ENCODE measurements around the gene DAND5. TPM values are rescaled to one million over a fixed set of nuclear protein-coding genes. Genes with fewer than 3 reads are reported as not detected.

DAND5 gene
- total and polyA plus RNA-seq, 2 of the 13 experiments (the other 11 are each of a cell fraction or from before 2014, with no cell fraction given): 0.04 TPM; not detected in 1

DNA sequence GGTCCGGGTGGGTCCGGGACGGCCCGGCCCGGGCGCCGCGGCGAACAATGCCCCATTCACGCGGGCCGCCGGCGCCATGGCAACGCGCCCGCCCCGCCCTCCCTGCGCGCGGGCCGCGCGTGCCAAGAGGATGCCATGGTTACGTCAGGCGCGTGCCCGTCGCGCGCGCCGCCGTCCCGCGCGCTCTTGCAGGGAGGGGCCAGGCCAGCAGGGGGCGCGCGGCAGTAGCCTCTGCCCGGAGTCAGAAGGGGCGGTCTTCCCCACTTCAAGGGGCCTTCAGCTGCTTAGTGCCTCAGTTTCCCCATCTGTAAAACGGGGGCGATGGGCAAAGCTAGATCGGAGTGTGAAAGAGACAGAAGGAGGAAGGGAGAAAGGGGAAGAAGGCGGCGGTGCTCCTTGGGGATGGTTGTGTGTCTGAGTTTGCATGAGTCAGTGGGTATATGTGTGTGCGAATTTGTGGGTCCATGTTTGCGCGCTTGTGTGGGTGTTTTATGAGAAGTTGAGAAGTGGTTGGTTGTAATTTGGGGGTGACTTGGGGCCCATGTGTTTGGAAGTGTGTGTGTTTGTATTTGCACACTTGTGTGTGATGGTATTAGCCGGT is 14.3 kb downstream of the DAND5 start:
- ChIA-PET POLR2A (interaction anchor here (2.2 to 3.6 kb wide), 2 partner anchors 48 to 77 kb away, joined by 7 to 36 read pairs; no protein-coding TSS in a partner anchor), CTCF (ENCODE audit: low intra/inter-chr PET ratio, low total read pairs) (interaction anchor here (2.4 to 3.8 kb wide), 2 partner anchors 78 to 110 kb away, joined by 11 to 29 read pairs; no protein-coding TSS in a partner anchor)
- FAIRE-seq (no peak), ATAC-seq (peak; percentile 8; the same call in 1 of the 3 replicates), DNase-seq (ENCODE audit: low spot score) (peak; percentile 53)
- Histone ChIP-seq H3K4me2 (ENCODE audit: low read depth, low read length) (peak overlapping the region; percentile 67), H3K9ac (ENCODE audit: insufficient read depth, low read depth, low read length) (no peak overlapping the region), H4K20me1 (ENCODE audit: insufficient read depth, low read length) (no peaks in the 10 kb centered on the region), H3K9me3 (ENCODE audit: low read length) (no peaks in the 10 kb centered on the region), H2AFZ (ENCODE audit: low read length) (no peak overlapping the region), H3K4me3 (replicated peaks in 1 of 3; ENCODE audit: insufficient read depth in 1 of 3, low read depth in 2 of 3, low read length in 3 of 3) (peak overlapping the region in 2 of 3 experiments; percentile 38 to 47; a peak in 1 of 6 replicates), H3K79me2 (ENCODE audit: insufficient read depth, low read length) (no peaks in the 10 kb centered on the region), H3K27ac (ENCODE audit: extremely low read length, insufficient read depth, low read length) (no peak overlapping the region), H3K36me3 (replicated peaks in 1 of 2; ENCODE audit: control insufficient read depth in 1 of 2, insufficient read depth in 2 of 2, low read length in 2 of 2) (no peaks in the 10 kb centered on the region), H3K4me1 (ENCODE audit: insufficient read depth, low read length) (peaks cover 60% of the 10 kb centered on the region), H3K27me3 (ENCODE audit: control insufficient read depth in 1 of 2, insufficient read depth in 2 of 2, low read length in 2 of 2) (peaks cover 0 to 5% of the 10 kb centered on the region in 2 experiments; a peak in 1 of 5 replicates)
- in situ Hi-C loops (cut with HindIII; ENCODE audit: extremely low pct_ligation_motif_present, low pct_unique_long_range_greater_than_20kb): no loop called here
- WGBS (ENCODE audit: low lambda C conversion rate): 7% methylated on average over 51 of the region's 51 CpGs
- BruUV-seq (replicated peaks): no TSS peak
- intact Hi-C loops (cut with micrococcal nuclease; ENCODE audit: unreplicated experiment): loop anchor here (2.0 kb wide), 1 partner anchor 49 kb away; no protein-coding TSS in a partner anchor
- TF ChIP-seq BRD4 (CRISPR knock-in tag; IDR thresholded peaks at IDR 0.05) (0 out of 2 replicates have a peak, but pooled peaks have one; percentile 17), ADNP (CRISPR knock-in tag; IDR thresholded peaks at IDR 0.05) (no peak), SKI (IDR thresholded peaks at IDR 0.05; ENCODE audit: partially characterized antibody) (peak; percentile 58), ZSCAN21 (CRISPR knock-in tag; IDR thresholded peaks at IDR 0.05; ENCODE audit: borderline replicate concordance) (peak; percentile 82), ZNF614 (CRISPR knock-in tag; IDR thresholded peaks at IDR 0.05; ENCODE audit: borderline replicate concordance) (peak; percentile 41; the same call in 1 of the 2 replicates), ZKSCAN8 (CRISPR knock-in tag; IDR thresholded peaks at IDR 0.05; ENCODE audit: borderline replicate concordance) (0 out of 2 replicates have a peak, but pooled peaks have one; percentile 48), ZNF646 (CRISPR knock-in tag; IDR thresholded peaks at IDR 0.05) (peak; percentile 91), ZFP91 (CRISPR knock-in tag; IDR thresholded peaks at IDR 0.05; ENCODE audit: borderline replicate concordance) (0 out of 2 replicates have a peak, but pooled peaks have one; percentile 34), HOXA3 (CRISPR knock-in tag; IDR thresholded peaks at IDR 0.05) (peak; percentile 70; the same call in 1 of the 2 replicates), RXRB (CRISPR knock-in tag; IDR thresholded peaks at IDR 0.05; ENCODE audit: borderline replicate concordance) (peak; percentile 34), ZFP82 (CRISPR knock-in tag; IDR thresholded peaks at IDR 0.05; ENCODE audit: borderline replicate concordance) (peak; percentile 61; the same call in 1 of the 2 replicates), MEIS2 (CRISPR knock-in tag; IDR thresholded peaks at IDR 0.05) (peak; percentile 57; the same call in 1 of the 2 replicates), ZNF501 (CRISPR knock-in tag; IDR thresholded peaks at IDR 0.05) (0 out of 2 replicates have a peak, but pooled peaks have one; percentile 58), ZBTB7A (CRISPR knock-in tag; IDR thresholded peaks at IDR 0.05) (0 out of 2 replicates have a peak, but pooled peaks have one; percentile 15)
- TF ChIP-seq, protein P1, sequence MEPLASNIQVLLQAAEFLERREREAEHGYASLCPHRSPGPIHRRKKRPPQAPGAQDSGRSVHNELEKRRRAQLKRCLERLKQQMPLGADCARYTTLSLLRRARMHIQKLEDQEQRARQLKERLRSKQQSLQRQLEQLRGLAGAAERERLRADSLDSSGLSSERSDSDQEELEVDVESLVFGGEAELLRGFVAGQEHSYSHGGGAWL (CRISPR knock-in tag; IDR thresholded peaks at IDR 0.05): 0 out of 2 replicates have a peak, but pooled peaks have one; percentile 43

All from HepG2 (cell line).